ENCODE data around the gene FAM228B.
"Not testable (repeated sequence)": the region's sequence is repeated elsewhere in the genome, so short reads cannot be mapped to it uniquely, and the experiment has no call there.

FAM228B gene

DNA sequence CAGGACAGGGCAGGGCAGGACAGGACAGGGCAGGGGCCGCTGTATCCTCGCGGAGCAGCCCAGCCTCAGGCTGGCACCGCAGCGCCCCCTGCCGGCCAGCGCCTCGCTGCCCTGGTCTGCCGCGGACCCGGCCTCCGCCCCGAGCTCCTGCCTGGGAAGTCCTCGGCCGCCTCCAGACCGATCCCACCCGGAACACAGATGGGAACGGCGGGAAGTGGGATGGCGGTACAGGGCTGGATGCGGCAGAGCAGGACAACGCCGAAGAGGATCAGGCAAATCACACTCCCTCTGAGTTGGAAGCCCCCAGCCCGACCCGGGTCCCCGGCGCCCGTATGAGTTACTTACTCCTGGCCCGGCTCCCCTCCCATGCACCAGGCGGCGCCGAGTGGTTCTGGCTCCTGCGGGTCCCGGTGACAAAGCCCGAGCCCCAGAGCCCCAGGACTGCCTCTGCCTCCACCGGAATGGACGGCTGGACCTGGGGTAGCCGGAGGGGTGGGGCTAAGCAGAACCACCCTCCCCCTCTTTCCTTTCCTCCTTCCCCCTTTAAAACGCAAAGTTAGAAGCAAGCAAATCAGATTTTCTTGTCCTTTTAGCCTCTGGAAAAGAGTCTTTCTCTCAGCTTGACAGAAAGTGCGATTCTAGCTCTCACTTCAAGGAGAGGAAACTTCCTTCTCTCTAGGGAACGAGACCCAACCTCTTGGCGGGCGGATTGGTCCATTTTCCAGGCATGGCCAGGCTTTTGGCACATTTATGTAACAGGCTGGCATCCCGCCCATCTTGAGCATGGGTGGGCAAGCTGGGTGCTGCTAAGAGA is 38.7 kb upstream of the FAM228B start, which contains the start of gene TP53I3:
TSS of gene TP53I3 (minus strand) at position 449 of the 814 bp plus-strand sequence. CDS start 508 bp downstream, outside the sequence.
- peak; percentile 90 for DNase-seq (ENCODE audit: extremely low spot score)
- TF ChIP-seq, protein P1, sequence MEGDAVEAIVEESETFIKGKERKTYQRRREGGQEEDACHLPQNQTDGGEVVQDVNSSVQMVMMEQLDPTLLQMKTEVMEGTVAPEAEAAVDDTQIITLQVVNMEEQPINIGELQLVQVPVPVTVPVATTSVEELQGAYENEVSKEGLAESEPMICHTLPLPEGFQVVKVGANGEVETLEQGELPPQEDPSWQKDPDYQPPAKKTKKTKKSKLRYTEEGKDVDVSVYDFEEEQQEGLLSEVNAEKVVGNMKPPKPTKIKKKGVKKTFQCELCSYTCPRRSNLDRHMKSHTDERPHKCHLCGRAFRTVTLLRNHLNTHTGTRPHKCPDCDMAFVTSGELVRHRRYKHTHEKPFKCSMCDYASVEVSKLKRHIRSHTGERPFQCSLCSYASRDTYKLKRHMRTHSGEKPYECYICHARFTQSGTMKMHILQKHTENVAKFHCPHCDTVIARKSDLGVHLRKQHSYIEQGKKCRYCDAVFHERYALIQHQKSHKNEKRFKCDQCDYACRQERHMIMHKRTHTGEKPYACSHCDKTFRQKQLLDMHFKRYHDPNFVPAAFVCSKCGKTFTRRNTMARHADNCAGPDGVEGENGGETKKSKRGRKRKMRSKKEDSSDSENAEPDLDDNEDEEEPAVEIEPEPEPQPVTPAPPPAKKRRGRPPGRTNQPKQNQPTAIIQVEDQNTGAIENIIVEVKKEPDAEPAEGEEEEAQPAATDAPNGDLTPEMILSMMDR (IDR thresholded peaks at IDR 0.05; ENCODE audit: control extremely low read depth, extremely low read depth, low read depth, missing control alignments), result peak; percentile 96
- CTCF ChIA-PET, result interaction anchor here (0.6 to 5.3 kb wide), 64 partner anchors 8 to 644 kb away, joined by 3 to 91 read pairs (median 5); partner anchors contain the start of genes ATAD2B, ITSN2, SF3B6 and WDCP
- POLR2A ChIA-PET, result interaction anchor here (0.5 to 1.1 kb wide), 4 partner anchors 38 to 202 kb away, joined by 4 to 10 read pairs (median 6); partner anchors contain the start of gene PFN4

DNA sequence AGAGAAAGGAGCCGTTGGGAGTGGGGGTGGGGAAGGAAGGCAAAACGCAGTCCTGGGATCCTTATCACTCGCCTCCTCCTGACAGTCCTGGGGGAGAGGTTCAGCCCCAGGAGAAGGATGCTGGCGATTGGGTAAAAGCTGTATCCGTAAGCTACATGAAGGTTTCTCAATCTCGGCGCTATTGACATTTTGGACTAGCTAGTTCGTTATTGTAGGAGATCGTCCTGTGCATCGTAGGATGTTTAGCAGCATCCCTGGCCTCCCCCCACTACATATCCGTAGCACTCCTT is 38.1 kb upstream of the FAM228B start:
- ChIA-PET CTCF (interaction anchor here (0.8 to 5.3 kb wide), 28 partner anchors 9 to 383 kb away, joined by 3 to 91 read pairs (median 7); partner anchors contain the start of genes ATAD2B, SF3B6 and WDCP), POLR2A (no interaction called here)
- TF ChIP-seq, protein P1 (IDR thresholded peaks at IDR 0.05; ENCODE audit: control extremely low read depth, extremely low read depth, low read depth, missing control alignments), result no peak
- no peak for DNase-seq (ENCODE audit: extremely low spot score)

DNA sequence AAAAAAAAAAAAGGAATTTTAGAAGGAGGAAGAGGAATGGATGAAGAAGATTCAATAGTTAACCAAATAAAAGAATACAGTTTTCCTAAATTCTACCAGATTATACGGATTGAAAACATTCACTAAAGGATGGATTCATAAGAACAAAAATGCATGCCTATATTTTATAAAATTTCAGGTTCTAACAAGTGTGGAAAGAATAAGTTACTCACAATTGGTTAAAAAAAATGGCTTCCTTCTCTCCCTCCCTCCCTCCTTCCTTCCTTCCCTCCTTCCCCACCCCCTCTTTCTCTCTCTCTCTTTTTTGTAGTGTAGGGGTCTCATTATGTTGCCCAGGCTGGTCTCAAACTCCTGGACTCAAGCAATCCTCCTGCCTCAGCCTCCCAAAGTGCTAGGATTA is 37.0 kb upstream of the FAM228B start:
- TF ChIP-seq, protein P1 (IDR thresholded peaks at IDR 0.05; ENCODE audit: control extremely low read depth, extremely low read depth, low read depth, missing control alignments), result no peak
- no peak for DNase-seq (ENCODE audit: extremely low spot score)
- ChIA-PET POLR2A (no interaction called here), CTCF (interaction anchor here (1.0 kb wide), 1 partner anchor 8 kb away, joined by 3 read pairs; no protein-coding TSS in a partner anchor)

DNA sequence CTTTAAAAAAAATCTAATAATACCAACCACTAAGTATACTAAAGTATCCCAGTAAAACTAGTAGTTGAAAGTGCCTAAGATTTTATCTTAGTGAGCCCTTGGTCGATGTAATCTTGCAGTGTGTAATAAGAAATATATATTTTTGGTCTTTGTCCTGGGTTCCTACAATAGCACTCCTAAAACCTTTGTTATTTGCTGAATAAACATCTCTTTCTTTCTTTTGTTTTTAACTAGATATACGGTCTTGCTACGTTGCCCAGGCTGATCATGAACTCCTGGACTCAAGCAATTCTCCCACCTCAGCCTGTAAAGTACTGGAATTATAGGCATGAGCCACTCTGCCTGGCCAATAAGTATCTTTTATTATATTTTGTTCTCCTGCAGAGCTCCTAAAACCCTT is 36.2 kb upstream of the FAM228B start:
- ChIA-PET CTCF (interaction anchor here (1.0 kb wide), 1 partner anchor 8 kb away, joined by 3 read pairs; no protein-coding TSS in a partner anchor), POLR2A (no interaction called here)
- DNase-seq (ENCODE audit: extremely low spot score), result no peak
- TF ChIP-seq, protein P1 (IDR thresholded peaks at IDR 0.05; ENCODE audit: control extremely low read depth, extremely low read depth, low read depth, missing control alignments), result no peak

DNA sequence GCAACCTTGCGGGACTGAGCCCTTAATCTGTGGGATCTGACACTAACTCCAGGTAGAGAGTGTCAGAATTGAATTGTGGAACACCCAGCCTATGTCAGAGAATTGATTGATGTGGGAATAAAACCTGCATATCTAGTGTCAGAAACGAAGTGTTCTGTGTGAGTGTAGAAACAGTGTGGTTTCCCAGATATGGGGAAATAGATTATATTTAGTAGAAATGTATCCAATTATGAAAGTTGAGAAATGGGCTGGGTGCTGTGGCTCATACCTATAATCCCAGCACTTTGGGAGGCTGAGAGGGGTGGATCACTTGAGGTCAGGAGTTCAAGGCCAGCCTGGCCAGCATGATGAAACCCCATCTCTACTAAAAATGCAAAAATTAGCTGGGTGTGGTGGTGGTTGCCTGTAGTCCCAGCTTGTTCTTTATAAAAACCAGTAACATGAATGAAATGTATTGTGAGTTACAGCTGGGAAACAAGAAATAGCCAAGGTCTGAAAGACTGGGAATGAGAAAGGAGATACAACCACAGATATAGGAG is 34.4 kb upstream of the FAM228B start:
- no peak for DNase-seq (ENCODE audit: extremely low spot score)
- TF ChIP-seq, protein P1 (IDR thresholded peaks at IDR 0.05; ENCODE audit: control extremely low read depth, extremely low read depth, low read depth, missing control alignments), result no peak
- POLR2A ChIA-PET, result no interaction called here
- CTCF ChIA-PET, result interaction anchor here (1.0 to 1.4 kb wide), 2 partner anchors 16 to 75 kb away, joined by 3 to 4 read pairs; no protein-coding TSS in a partner anchor

DNA sequence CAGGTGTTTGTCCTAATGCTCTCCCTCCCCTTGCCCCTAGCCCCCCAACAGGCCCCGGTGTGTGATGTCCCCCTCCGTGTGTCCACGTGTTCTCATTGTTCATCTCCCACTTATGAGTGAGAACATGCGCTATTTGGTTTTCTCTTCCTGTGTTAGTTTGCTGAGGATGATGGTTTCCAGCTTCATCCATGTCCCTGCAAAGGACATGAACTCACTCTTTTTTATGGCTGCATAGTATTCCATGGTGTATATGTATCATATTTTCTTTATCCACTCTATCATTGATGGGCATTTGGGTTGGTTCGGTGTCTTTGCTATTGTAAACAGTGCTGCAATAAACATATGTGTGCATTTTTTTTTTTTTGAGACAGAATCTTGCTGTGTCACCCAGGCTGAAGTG is 30.0 kb upstream of the FAM228B start:
- DNase-seq (ENCODE audit: extremely low spot score); POLR2A ChIA-PET: not testable (repeated sequence)
- CTCF ChIA-PET, result interaction anchor here (0.9 to 2.8 kb wide), 2 partner anchors 9 to 17 kb away, joined by 4 to 6 read pairs; partner anchors contain the start of gene TP53I3

DNA sequence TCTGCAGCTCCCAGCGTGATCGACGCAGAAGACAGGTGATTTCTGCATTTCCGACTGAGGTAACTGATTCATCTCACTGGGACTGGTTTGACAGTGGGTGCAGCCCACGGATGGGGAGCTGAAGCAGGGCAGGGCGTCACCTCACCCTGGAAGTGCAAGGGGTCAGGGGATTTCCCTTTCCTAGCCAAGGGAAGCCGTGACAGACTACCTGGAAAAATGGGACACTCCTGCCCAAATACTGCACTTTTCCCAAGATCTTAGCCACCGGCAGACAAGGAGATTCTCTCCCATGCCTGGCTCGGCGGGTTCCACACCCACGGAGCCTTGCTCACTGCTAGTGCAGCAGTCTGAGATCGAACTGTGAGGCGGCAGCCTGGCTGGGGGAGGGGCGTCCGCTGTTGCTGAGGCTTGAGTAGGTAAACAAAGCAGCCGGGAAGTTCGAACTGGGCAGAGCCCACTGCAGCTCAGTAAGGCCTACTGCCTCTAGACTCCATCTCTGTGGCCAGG is 28.0 kb upstream of the FAM228B start:
- POLR2A ChIA-PET; DNase-seq (ENCODE audit: extremely low spot score): not testable (repeated sequence)
- CTCF ChIA-PET, result interaction anchor here (2.6 kb wide), 1 partner anchor 11 kb away, joined by 20 read pairs; the partner anchor contains the start of gene TP53I3

DNA sequence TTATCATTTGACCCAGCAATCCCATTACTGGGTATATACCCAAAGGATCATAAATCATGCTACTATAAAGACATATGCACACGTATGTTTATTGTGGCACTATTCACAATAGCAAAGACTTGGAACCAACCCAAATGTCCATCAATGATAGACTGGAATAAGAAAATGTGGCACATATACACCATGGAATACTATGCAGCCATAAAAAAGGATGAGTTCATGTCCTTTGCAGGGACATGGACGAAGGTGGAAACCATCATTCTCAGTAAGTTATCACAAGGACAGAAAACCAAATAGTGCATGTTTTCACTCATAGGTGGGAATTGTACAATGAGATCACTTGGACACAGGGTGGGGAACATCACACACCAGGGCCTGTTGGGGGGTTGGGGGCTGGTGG is 22.5 kb upstream of the FAM228B start:
- DNase-seq (ENCODE audit: extremely low spot score); CTCF ChIA-PET; POLR2A ChIA-PET: not testable (repeated sequence)
